K562 (cell line): Measurements from ENCODE around the gene PPM1N. TPM values are rescaled to one million over a fixed set of nuclear protein-coding genes. Genes with fewer than 3 reads are reported as not detected.

Experiments
- ASH1L ChIP-seq: fragments of 450-650 bp; IDR thresholded peaks from 2 replicates; pipeline ENCODE4 v1.6.1; 2018; ENCODE audit warnings: borderline replicate concordance, mild to moderate bottlenecking, low read depth; ENCODE audit not compliant: partially characterized antibody
- CBFA2T3 ChIP-seq: fragments of 450-650 bp; IDR thresholded peaks from 2 replicates; pipeline ENCODE4 v1.6.1; 2017
- CBX8 ChIP-seq: fragments of 200-600 bp; sonication (generic); IDR thresholded peaks from 2 replicates; pipeline ENCODE4 v1.6.1; 2012; ENCODE audit warnings: borderline replicate concordance, mixed run types, low read depth, mild to moderate bottlenecking, moderate library complexity, mixed read lengths, low read length, control low read depth, inconsistent platforms; ENCODE audit not compliant: poor library complexity, severe bottlenecking; ENCODE audit errors: extremely low read depth
- CHCHD3 ChIP-seq: fragments of 250-450 bp; sonication (Bioruptor Pico); IDR thresholded peaks from 2 replicates; pipeline ENCODE4 v2.1.2; 2022; ENCODE audit warnings: mild to moderate bottlenecking
- CREB3 ChIP-seq: fragments of 450-650 bp; conservative IDR thresholded peaks from 2 replicates; pipeline ENCODE4 v1.6.1; 2016; ENCODE audit warnings: missing genetic modification characterization, low read depth, mild to moderate bottlenecking, missing compliant biosample characterization, moderate library complexity
- CREBBP ChIP-seq: IDR thresholded peaks from one replicate; pipeline ENCODE4 v1.6.1; 2012; ENCODE audit warnings: low read depth, mild to moderate bottlenecking, control low read depth, inconsistent platforms, low read length
- CXXC5 ChIP-seq: fragments of 250-450 bp; sonication (Bioruptor Pico); IDR thresholded peaks from 2 replicates; pipeline ENCODE4 v1.8.0; 2022; ENCODE audit warnings: inconsistent platforms, mild to moderate bottlenecking, moderate library complexity
- DPF2 ChIP-seq: fragments of 450-650 bp; IDR thresholded peaks from 2 replicates; pipeline ENCODE4 v1.6.1; 2016
- ETV6 ChIP-seq, 3 experiments: fragments of 150-350 bp in 1 of 3; sonication (generic) in 1 of 3; formaldehyde crosslinking in 1 of 3; IDR thresholded peaks; 2 replicates each; pipeline versions ENCODE4 v1.6.1 to v1.8.0; 2014 to 2022; ENCODE audit warnings: borderline replicate concordance in 2 of 3, low read depth in 2 of 3, antibody characterized with exemption in 1 of 3, low read length in 1 of 3, mild to moderate bottlenecking in 1 of 3, missing genetic modification reagents in 1 of 3
- EWSR1 ChIP-seq: fragments of 450-650 bp; IDR thresholded peaks from 2 replicates; pipeline ENCODE4 v1.6.1; 2018; ENCODE audit warnings: borderline replicate concordance, mild to moderate bottlenecking, low read depth, moderate library complexity; ENCODE audit not compliant: partially characterized antibody
- FOSL1 ChIP-seq: fragments of 200-800 bp; sonication (Bioruptor generic); conservative IDR thresholded peaks from 2 replicates; pipeline ENCODE4 v1.6.1; 2016; ENCODE audit warnings: missing genetic modification characterization, missing compliant biosample characterization
- KLF10 ChIP-seq: fragments of 250-450 bp; sonication (Bioruptor Pico); IDR thresholded peaks from 2 replicates; pipeline ENCODE4 v1.6.1; 2021; ENCODE audit warnings: matching md5 sums
- L3MBTL2 ChIP-seq: fragments of 450-650 bp; IDR thresholded peaks from 2 replicates; pipeline ENCODE4 v1.6.1; 2016; ENCODE audit warnings: mild to moderate bottlenecking, moderate library complexity
- NFATC3 ChIP-seq: fragments of 450-650 bp; IDR thresholded peaks from 2 replicates; pipeline ENCODE4 v1.6.1; 2017; ENCODE audit warnings: mild to moderate bottlenecking
- POLR2H ChIP-seq: IDR thresholded peaks from 2 replicates; pipeline ENCODE4 v1.6.1; 2016; ENCODE audit warnings: missing genetic modification characterization, low read depth, mild to moderate bottlenecking, control low read depth, missing compliant biosample characterization, moderate library complexity
- SIRT6 ChIP-seq: IDR thresholded peaks from one replicate; pipeline ENCODE4 v1.6.1; 2012; ENCODE audit warnings: low read depth, mild to moderate bottlenecking, control low read depth, inconsistent platforms, low read length, moderate library complexity
- TAL1 ChIP-seq: fragments of 450-650 bp; IDR thresholded peaks from 2 replicates; pipeline ENCODE4 v1.6.1; 2016; ENCODE audit warnings: mild to moderate bottlenecking
- TRIM24 ChIP-seq, 2 experiments: fragments of 450-650 bp; IDR thresholded peaks; 2 replicates each; pipeline ENCODE4 v1.6.1; 2016
- ZBTB5 ChIP-seq: fragments of 450-650 bp; IDR thresholded peaks from 2 replicates; pipeline ENCODE4 v1.6.1; 2017; ENCODE audit warnings: antibody characterized with exemption
- ZC3H4 ChIP-seq: sonication (generic); formaldehyde crosslinking; IDR thresholded peaks from 2 replicates; pipeline ENCODE4 v1.9.0; 2021; ENCODE audit warnings: missing genetic modification reagents, borderline replicate concordance
- ZEB2 ChIP-seq: fragments of 450-650 bp; IDR thresholded peaks from 2 replicates; pipeline ENCODE4 v1.6.1; 2016
- ZHX1 ChIP-seq: fragments of 150-350 bp; conservative IDR thresholded peaks from 2 replicates; pipeline ENCODE4 v1.6.1; 2014; ENCODE audit warnings: low read length
- polyA plus RNA-seq, 8 experiments: library from polyadenylated mRNA; depleted of rRNA in 4 of 8; stranded (reverse) in 5 of 8; unstranded in 3 of 8; fragments of >200 nt; fragmentation: Nextera tagmentation in 2 of 8; fragmentation: Illumina TruSeq in 1 of 8; extraction: Ambion mirVana in 2 of 8; extraction: Trizol in 1 of 8; gene quantifications; 2 replicates each; pipeline versions ENCODE4 v1.2.1 to v1.2.3, GENCODE V29; 2011 to 2014; ENCODE audit warnings: inconsistent platforms in 1 of 8, missing spikeins in 1 of 8
- total RNA-seq, 7 experiments: library from RNA; depleted of rRNA in 6 of 7; stranded (reverse); fragments of >200 nt in 6 of 7; fragmentation: Illumina TruSeq in 2 of 7; extraction: Trizol in 2 of 7; gene quantifications; 2 replicates each; pipeline versions ENCODE4 v1.2.1 to v1.2.3, GENCODE V29; 2011 to 2021; ENCODE audit warnings: low replicate concordance in 1 of 7

PPM1N gene
- total and polyA plus RNA-seq, 9 of the 15 experiments (the other 6 are each of a cell fraction or from before 2014, with no cell fraction given) = 4.5 to 15.6 (median 8.7) TPM

GRCh38 chr19:45485305-45486077, 12.8 kb upstream of the PPM1N start (continued):
- TF ChIP-seq ZBTB5 (no peak), ETV6 (IDR thresholded peaks at IDR 0.05; ENCODE audit: borderline replicate concordance in 1 of 2, low read depth in 2 of 2, low read length in 1 of 2) (no peak), ETV6 (CRISPR knock-in tag; IDR thresholded peaks at IDR 0.05; ENCODE audit: borderline replicate concordance) (no peak), ZHX1 (0 out of 2 replicates have a peak, but pooled peaks have one; percentile 76), ZEB2 (no peak), SIRT6 (no peak), NFATC3 (no peak), TRIM24 (IDR thresholded peaks at IDR 0.05) (0 out of 4 replicates have a peak, but pooled peaks of 1 of the 2 experiments have one; percentile 8), TAL1 (no peak), POLR2H (tag) (no peak), ZC3H4 (CRISPR knock-in tag) (no peak), EWSR1 (no peak), L3MBTL2 (no peak), CXXC5 (CRISPR knock-in tag) (peak; percentile 50; the same call in 1 of the 2 replicates), DPF2 (0 out of 2 replicates have a peak, but pooled peaks have one; percentile 18), CHCHD3 (CRISPR knock-in tag) (no peak), FOSL1 (tag) (no peak), CBFA2T3 (no peak), CREBBP (no peak), KLF10 (CRISPR knock-in tag) (no peak), CREB3 (no peak), ASH1L (no peak), CBX8 (no peak)
